MM.1S (cell line): Measurements from ENCODE around the gene WNK2.

Source experiments
- DNase-seq: peaks from one replicate; pipeline ENCODE4 v3.0.0-alpha.2; 2015
- H2AFZ ChIP-seq: fragments of 300-600 bp; sonication (generic); 2 replicates; pipeline ENCODE4 v1.6.0; 2016; ENCODE audit warnings: antibody characterized with exemption, low read length
- H3F3A ChIP-seq: fragments of 300-600 bp; sonication (generic); 2 replicates; pipeline ENCODE4 v1.6.1; 2016; ENCODE audit warnings: mild to moderate bottlenecking, antibody characterized with exemption, low read length, moderate library complexity, mixed read lengths; ENCODE audit not compliant: insufficient read depth
- H3K27ac ChIP-seq: fragments of 300-600 bp; sonication (generic); 2 replicates; pipeline ENCODE4 v1.5.1; 2016; ENCODE audit warnings: mild to moderate bottlenecking, low read length
- H3K27me3 ChIP-seq: fragments of 300-600 bp; sonication (generic); replicated peaks from 2 replicates; pipeline ENCODE4 v1.6.0; 2016; ENCODE audit warnings: low read length; ENCODE audit not compliant: insufficient read depth
- H3K36me3 ChIP-seq: fragments of 300-600 bp; sonication (generic); replicated peaks from 2 replicates; pipeline ENCODE4 v1.6.1; 2016; ENCODE audit warnings: mild to moderate bottlenecking, low read length, mixed read lengths; ENCODE audit not compliant: insufficient read depth
- H3K4me1 ChIP-seq: fragments of 300-600 bp; sonication (generic); 2 replicates; pipeline ENCODE4 v1.6.1; 2016; ENCODE audit warnings: low read length, mixed read lengths
- H3K4me2 ChIP-seq: fragments of 300-600 bp; sonication (generic); 2 replicates; pipeline ENCODE4 v1.6.0; 2016; ENCODE audit warnings: low read depth, low read length
- H3K4me3 ChIP-seq: fragments of 300-600 bp; sonication (generic); 2 replicates; pipeline ENCODE4 v1.5.1; 2016; ENCODE audit warnings: low read length, mixed read lengths
- H3K79me2 ChIP-seq: fragments of 300-600 bp; sonication (generic); 2 replicates; pipeline ENCODE4 v1.6.1; 2016; ENCODE audit warnings: mixed run types, low read length, mixed read lengths
- H3K9ac ChIP-seq: fragments of 300-600 bp; sonication (generic); 2 replicates; pipeline ENCODE4 v1.6.1; 2016; ENCODE audit warnings: low read length, mixed read lengths
- H3K9me2 ChIP-seq: fragments of 300-600 bp; sonication (generic); replicated peaks from 2 replicates; pipeline ENCODE4 v1.6.1; 2016; ENCODE audit warnings: mild to moderate bottlenecking, low read length, mixed read lengths; ENCODE audit not compliant: insufficient read depth
- H3K9me3 ChIP-seq: fragments of 300-600 bp; sonication (generic); replicated peaks from 2 replicates; pipeline ENCODE4 v1.6.1; 2016; ENCODE audit warnings: mild to moderate bottlenecking, low read length, mixed read lengths; ENCODE audit not compliant: insufficient read depth
- H4K20me1 ChIP-seq: fragments of 300-600 bp; sonication (generic); 2 replicates; pipeline ENCODE4 v1.6.1; 2016; ENCODE audit warnings: mild to moderate bottlenecking, low read length, moderate library complexity, mixed read lengths; ENCODE audit not compliant: insufficient read depth
- EZH2 ChIP-seq: fragments of 300-600 bp; sonication (generic); optimal IDR thresholded peaks from 2 replicates; pipeline ENCODE3; 2017; ENCODE audit warnings: low read depth, mild to moderate bottlenecking, antibody characterized with exemption, low read length, mixed read lengths
- EZH2phosphoT487 ChIP-seq: fragments of 300-600 bp; sonication (generic); IDR thresholded peaks from 2 replicates; pipeline ENCODE4 v1.6.1; 2018; ENCODE audit warnings: antibody characterized with exemption, low read length
- TF ChIP-seq, protein P1 (sequence below): fragments of 300-600 bp; sonication (generic); IDR thresholded peaks from 2 replicates; pipeline ENCODE4 v1.5.1; 2016; ENCODE audit warnings: antibody characterized with exemption, low read length, mixed read lengths

The WNK2 gene

DNA sequence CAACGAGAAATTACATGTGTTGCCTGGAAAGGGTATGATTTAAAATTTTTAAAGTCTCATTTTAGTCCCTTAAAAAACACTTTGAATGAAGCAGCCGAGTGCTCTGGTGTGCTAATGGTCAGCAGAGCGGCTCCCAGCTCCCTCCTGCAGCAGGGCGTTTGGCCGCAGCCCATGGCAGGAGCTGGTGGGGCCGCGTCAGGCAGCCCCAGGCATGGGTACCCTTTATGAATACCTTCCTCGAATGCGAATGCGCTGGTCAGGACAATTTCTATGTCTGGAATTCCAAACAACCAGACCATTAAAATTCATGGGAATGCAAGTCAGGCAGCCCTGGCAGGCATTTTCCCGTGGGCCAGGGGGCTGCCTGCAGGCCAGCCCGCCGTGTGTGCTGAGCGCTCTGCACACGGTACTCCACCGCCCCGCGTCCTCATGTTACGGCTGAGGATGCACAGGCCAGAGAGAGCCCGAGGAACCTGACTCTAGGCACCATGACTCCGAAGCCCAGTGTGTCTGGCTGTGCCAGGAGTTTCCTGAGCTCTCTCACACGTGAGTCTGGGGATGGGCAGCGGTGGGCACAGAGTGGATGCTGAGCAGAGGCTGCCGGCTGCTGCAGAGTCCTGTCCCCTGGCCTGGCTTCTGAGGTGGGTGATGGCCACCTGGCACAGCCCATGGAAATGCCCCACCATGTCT is 123.7 kb downstream of the WNK2 start:
- Histone ChIP-seq H3K79me2 (no peaks in the 10 kb centered on the region), H3K9me3 (no peaks in the 10 kb centered on the region), H3K4me3 (no peak overlapping the region), H3K9me2 (no peaks in the 10 kb centered on the region), H3K36me3 (no peaks in the 10 kb centered on the region), H4K20me1 (no peaks in the 10 kb centered on the region), H2AFZ (no peak overlapping the region), H3K27ac (no peak overlapping the region), H3F3A (no peaks in the 10 kb centered on the region), H3K27me3 (no peaks in the 10 kb centered on the region), H3K9ac (no peak overlapping the region), H3K4me2 (no peak overlapping the region), H3K4me1 (no peaks in the 10 kb centered on the region)
- no peak for DNase-seq
- TF ChIP-seq, protein P1, sequence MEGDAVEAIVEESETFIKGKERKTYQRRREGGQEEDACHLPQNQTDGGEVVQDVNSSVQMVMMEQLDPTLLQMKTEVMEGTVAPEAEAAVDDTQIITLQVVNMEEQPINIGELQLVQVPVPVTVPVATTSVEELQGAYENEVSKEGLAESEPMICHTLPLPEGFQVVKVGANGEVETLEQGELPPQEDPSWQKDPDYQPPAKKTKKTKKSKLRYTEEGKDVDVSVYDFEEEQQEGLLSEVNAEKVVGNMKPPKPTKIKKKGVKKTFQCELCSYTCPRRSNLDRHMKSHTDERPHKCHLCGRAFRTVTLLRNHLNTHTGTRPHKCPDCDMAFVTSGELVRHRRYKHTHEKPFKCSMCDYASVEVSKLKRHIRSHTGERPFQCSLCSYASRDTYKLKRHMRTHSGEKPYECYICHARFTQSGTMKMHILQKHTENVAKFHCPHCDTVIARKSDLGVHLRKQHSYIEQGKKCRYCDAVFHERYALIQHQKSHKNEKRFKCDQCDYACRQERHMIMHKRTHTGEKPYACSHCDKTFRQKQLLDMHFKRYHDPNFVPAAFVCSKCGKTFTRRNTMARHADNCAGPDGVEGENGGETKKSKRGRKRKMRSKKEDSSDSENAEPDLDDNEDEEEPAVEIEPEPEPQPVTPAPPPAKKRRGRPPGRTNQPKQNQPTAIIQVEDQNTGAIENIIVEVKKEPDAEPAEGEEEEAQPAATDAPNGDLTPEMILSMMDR, result no peak
- TF ChIP-seq EZH2phosphoT487 (no peak), EZH2 (no peak)

DNA sequence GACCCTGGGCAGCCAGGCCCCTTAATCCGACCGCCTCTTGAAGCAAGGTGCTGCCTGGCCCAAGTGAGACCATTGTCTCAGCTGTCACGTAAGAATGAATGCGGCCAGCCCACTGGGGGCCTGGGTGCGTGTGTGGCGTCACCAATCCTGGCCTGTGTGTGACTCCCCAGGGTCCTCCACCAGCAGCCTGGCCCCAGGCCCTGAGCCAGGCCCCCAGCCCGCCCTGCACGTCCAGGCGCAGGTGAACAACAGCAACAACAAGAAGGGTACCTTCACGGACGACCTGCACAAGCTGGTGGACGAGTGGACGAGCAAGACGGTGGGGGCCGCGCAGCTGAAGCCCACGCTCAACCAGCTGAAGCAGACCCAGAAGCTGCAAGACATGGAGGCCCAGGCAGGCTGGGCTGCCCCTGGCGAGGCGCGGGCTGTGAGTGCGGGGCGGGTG is 124.2 kb downstream of the WNK2 start:
- no peak overlapping the region for H3K4me3 ChIP-seq

DNA sequence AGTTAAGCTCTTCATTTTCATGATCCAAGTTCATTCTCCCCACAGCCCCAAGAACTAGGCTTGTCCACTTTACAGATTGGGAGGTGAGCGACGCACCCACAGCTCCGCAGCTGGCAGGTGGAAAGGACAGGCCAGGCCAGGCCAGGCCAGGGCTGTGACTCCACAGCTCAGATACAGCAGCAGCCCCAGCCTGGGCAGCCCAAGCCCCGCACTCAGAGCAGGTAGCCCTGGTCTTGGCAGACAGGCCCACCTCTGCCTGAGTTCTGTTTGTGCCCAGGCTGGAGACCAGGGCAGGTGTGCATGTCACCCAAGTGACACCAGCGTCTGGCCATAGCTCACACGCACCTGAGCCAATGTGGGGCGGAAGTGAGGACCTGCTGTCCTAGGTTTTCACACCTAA is 124.7 kb downstream of the WNK2 start:
- no peak for TF ChIP-seq EZH2
- TF ChIP-seq EZH2phosphoT487, result no peak
- TF ChIP-seq, protein P1, result no peak
- H2AFZ ChIP-seq, result no peak overlapping the region
- H4K20me1 ChIP-seq, result no peaks in the 10 kb centered on the region
- H3F3A ChIP-seq, result no peaks in the 10 kb centered on the region
- H3K4me3 ChIP-seq, result no peak overlapping the region
- no peak for DNase-seq
- H3K27me3 ChIP-seq, result no peaks in the 10 kb centered on the region
- H3K27ac ChIP-seq, result no peak overlapping the region
- H3K79me2 ChIP-seq, result no peaks in the 10 kb centered on the region
- H3K4me1 ChIP-seq, result no peaks in the 10 kb centered on the region
- H3K9me3 ChIP-seq, result no peaks in the 10 kb centered on the region
- no peak overlapping the region for H3K4me2 ChIP-seq
- no peak overlapping the region for H3K9ac ChIP-seq
- H3K9me2 ChIP-seq, result no peaks in the 10 kb centered on the region
- no peaks in the 10 kb centered on the region for H3K36me3 ChIP-seq

More for the DNA sequence above, 124.2 kb downstream of the WNK2 start:
- H3K9me2 ChIP-seq, result no peaks in the 10 kb centered on the region
- H3F3A ChIP-seq, result no peaks in the 10 kb centered on the region
- H3K9me3 ChIP-seq, result no peaks in the 10 kb centered on the region
- no peak for DNase-seq
- H3K27ac ChIP-seq, result no peak overlapping the region
- no peaks in the 10 kb centered on the region for H4K20me1 ChIP-seq
- no peaks in the 10 kb centered on the region for H3K36me3 ChIP-seq
- H3K4me1 ChIP-seq, result no peaks in the 10 kb centered on the region
- no peak overlapping the region for H2AFZ ChIP-seq
- H3K79me2 ChIP-seq, result no peaks in the 10 kb centered on the region
- H3K4me2 ChIP-seq, result no peak overlapping the region
- TF ChIP-seq, protein P1, result no peak
- TF ChIP-seq EZH2phosphoT487 (no peak), EZH2 (no peak)
- no peaks in the 10 kb centered on the region for H3K27me3 ChIP-seq
- H3K9ac ChIP-seq, result no peak overlapping the region
